Prostate gland (tissue), 2 donors: ENCODE measurements around the gene SF3A2.

Experiments
- CTCF ChIP-seq, 4 experiments: fragments of 200-600 bp in 2 of 4; fragments of 450-650 bp in 2 of 4; sonication (generic) in 2 of 4; IDR thresholded peaks; 1 replicate in 3 of 4; 2 replicates in 1 of 4; pipeline ENCODE4 v1.5.1; 2016 to 2019; ENCODE audit warnings: antibody characterized with exemption in 4 of 4, mild to moderate bottlenecking in 2 of 4, moderate library complexity in 2 of 4
- POLR2A ChIP-seq: fragments of 450-650 bp; IDR thresholded peaks from one replicate; pipeline ENCODE4 v1.6.1; 2016; ENCODE audit warnings: antibody characterized with exemption, mild to moderate bottlenecking
- POLR2AphosphoS5 ChIP-seq: sonication (generic); formaldehyde crosslinking; IDR thresholded peaks from one replicate; pipeline ENCODE4 v1.6.1; 2017; ENCODE audit warnings: antibody characterized with exemption

GRCh38 chr19:2213799-2214198 is 22.8 kb upstream of the SF3A2 start:
- no peak for TF ChIP-seq CTCF (IDR thresholded peaks at IDR 0.05)
- no peak for TF ChIP-seq POLR2A
- TF ChIP-seq POLR2AphosphoS5, result no peak
